Hepatocyte (in vitro differentiated cells): ENCODE results near the gene LRRC18.

Experiments used
- CTCF ChIP-seq: fragments of 200-600 bp; sonication (generic); IDR thresholded peaks from 2 replicates; pipeline ENCODE4 v1.5.1; 2016; ENCODE audit warnings: antibody characterized with exemption, mild to moderate bottlenecking; ENCODE audit not compliant: poor library complexity
- EZH2 ChIP-seq: fragments of 200-600 bp; sonication (generic); IDR thresholded peaks from 2 replicates; pipeline ENCODE4 v1.6.1; 2016; ENCODE audit warnings: antibody characterized with exemption, mild to moderate bottlenecking, borderline replicate concordance
- EZH2phosphoT487 ChIP-seq: fragments of 200-600 bp; sonication (generic); IDR thresholded peaks from one replicate; pipeline ENCODE4 v1.6.1; 2018; ENCODE audit warnings: antibody characterized with exemption, mild to moderate bottlenecking, low read depth, moderate library complexity; ENCODE audit not compliant: unreplicated experiment, severe bottlenecking

DNA sequence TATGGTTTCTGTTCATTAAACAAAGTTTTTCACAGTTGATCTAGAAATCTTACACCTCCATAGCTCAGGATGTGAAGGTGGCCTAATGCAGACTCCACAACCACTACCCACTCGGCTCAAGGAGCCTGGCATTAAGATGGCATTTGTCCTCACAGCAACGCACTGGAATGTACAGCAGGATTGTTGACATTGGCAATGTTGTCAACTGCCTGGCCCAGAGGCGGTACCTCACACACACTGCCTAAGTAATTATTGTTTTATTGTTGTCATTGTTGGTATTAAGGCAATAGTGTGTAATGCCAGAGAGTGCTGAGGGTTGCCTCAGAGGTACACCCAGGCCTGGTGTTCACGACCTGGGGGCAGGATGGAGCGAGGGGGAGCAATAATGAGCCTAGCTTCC lies 38.3 kb downstream of the LRRC18 start:
- TF ChIP-seq CTCF (no peak), EZH2phosphoT487 (no peak), EZH2 (no peak)
